Vagina (tissue), 2 donors: ENCODE data around the gene NOP14. TPM values are rescaled to one million over a fixed set of nuclear protein-coding genes. Genes with fewer than 3 reads are reported as not detected.
"Not testable (repeated sequence)": the region's sequence is repeated elsewhere in the genome, so short reads cannot be mapped to it uniquely, and the experiment has no call there.

ENCODE experiments used
- DNase-seq, 2 donors: peaks; one replicate each; pipeline ENCODE4 v3.0.0-alpha.2; 2017; ENCODE audit errors: extremely low spot score in 2 of 2
- H3K27ac ChIP-seq: fragments of 200-600 bp; sonication (generic); one replicate; pipeline ENCODE4 v1.5.1; 2019
- H3K27me3 ChIP-seq: fragments of 200-600 bp; sonication (generic); one replicate; pipeline ENCODE4 v1.5.1; 2019
- H3K36me3 ChIP-seq, 2 donors: fragments of 200-600 bp; sonication (generic); one replicate each; pipeline ENCODE4 v1.5.1; 2017 to 2019
- H3K4me1 ChIP-seq: fragments of 200-600 bp; sonication (generic); one replicate; pipeline ENCODE4 v1.5.1; 2019
- H3K4me3 ChIP-seq, 2 donors: fragments of 200-600 bp; sonication (generic); 1 replicate in 1 of 2; 2 replicates in 1 of 2; pipeline ENCODE4 v1.5.1; 2016 to 2019
- H3K9me3 ChIP-seq: fragments of 200-600 bp; sonication (generic); one replicate; pipeline ENCODE4 v1.5.1; 2019
- POLR2A ChIP-seq, 2 donors: fragments of 450-650 bp; IDR thresholded peaks; one replicate each; pipeline ENCODE4 v1.6.1; 2017; ENCODE audit warnings: antibody characterized with exemption in 2 of 2, mild to moderate bottlenecking in 2 of 2, moderate library complexity in 2 of 2
- POLR2AphosphoS5 ChIP-seq, 2 donors: sonication (generic); formaldehyde crosslinking; IDR thresholded peaks; one replicate each; pipeline ENCODE4 v1.9.0; 2017; ENCODE audit warnings: antibody characterized with exemption in 2 of 2, mild to moderate bottlenecking in 2 of 2, low read depth in 1 of 2; ENCODE audit not compliant: insufficient read depth in 1 of 2
- intact Hi-C: fragments of 100-400 bp; cut with DNase I; formaldehyde crosslinking; loops from one replicate; pipeline ENCODE4 v1.15.1; 2023
- total RNA-seq: library from RNA; depleted of rRNA; stranded (reverse); fragments of >200 nt; gene quantifications from one replicate; pipeline ENCODE4 v1.2.3, GENCODE V29; 2016
- TF ChIP-seq, protein P1 (sequence below), 3 experiments: fragments of 450-650 bp in 2 of 3; fragments of 200-600 bp in 1 of 3; sonication (generic) in 1 of 3; IDR thresholded peaks; one replicate each; pipeline ENCODE4 v1.5.1; 2017 to 2019; ENCODE audit warnings: antibody characterized with exemption in 3 of 3, mild to moderate bottlenecking in 2 of 3, moderate library complexity in 2 of 3

Gene NOP14
- total RNA-seq, 1 donor from 2014 or later, result 18.9 TPM

DNA sequence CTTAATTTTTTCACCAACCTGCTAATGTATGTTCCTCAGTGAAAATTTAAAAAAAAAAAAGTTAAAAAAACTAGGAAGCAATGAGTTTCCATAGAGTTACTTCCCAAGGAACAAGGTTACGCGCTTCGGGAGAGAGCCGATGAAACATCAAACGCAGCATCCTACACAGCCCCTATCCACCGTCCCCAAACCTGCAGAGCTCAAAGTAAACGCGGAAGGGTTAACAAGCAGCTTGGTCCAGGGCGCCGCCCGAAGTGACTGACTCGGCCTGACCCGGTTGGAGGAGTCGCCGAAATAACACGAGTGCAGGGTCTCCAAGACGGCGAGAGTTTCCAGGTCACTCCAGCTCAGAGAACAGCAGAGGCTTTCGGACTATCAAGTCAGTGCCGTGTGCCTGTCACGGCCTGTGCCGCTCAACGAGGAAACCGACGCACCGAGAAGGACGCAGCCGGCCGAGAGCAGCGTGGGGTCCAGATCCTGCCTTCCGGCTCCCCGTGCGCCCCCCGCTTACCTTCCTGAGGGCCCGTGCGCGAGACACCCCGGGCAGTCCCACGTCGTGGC is 512 bp downstream of the NOP14 start:
- H3K4me1 ChIP-seq, result peaks cover 27% of the 10 kb centered on the region
- H3K9me3 ChIP-seq, result no peaks in the 10 kb centered on the region
- H3K4me3 ChIP-seq, result peak overlapping the region; percentile 76 to 95
- DNase-seq, result peak in 1 of 2 donors; percentile 88
- H3K36me3 ChIP-seq, result peaks cover 0 to 2% of the 10 kb centered on the region in 2 donors
- no peak for TF ChIP-seq POLR2AphosphoS5 (IDR thresholded peaks at IDR 0.05; ENCODE audit: insufficient read depth in 1 of 2, low read depth in 1 of 2)
- TF ChIP-seq, protein P1, sequence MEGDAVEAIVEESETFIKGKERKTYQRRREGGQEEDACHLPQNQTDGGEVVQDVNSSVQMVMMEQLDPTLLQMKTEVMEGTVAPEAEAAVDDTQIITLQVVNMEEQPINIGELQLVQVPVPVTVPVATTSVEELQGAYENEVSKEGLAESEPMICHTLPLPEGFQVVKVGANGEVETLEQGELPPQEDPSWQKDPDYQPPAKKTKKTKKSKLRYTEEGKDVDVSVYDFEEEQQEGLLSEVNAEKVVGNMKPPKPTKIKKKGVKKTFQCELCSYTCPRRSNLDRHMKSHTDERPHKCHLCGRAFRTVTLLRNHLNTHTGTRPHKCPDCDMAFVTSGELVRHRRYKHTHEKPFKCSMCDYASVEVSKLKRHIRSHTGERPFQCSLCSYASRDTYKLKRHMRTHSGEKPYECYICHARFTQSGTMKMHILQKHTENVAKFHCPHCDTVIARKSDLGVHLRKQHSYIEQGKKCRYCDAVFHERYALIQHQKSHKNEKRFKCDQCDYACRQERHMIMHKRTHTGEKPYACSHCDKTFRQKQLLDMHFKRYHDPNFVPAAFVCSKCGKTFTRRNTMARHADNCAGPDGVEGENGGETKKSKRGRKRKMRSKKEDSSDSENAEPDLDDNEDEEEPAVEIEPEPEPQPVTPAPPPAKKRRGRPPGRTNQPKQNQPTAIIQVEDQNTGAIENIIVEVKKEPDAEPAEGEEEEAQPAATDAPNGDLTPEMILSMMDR (IDR thresholded peaks at IDR 0.05), result no peak
- no peak for TF ChIP-seq POLR2A (IDR thresholded peaks at IDR 0.05)
- H3K27me3 ChIP-seq, result no peaks in the 10 kb centered on the region
- H3K27ac ChIP-seq, result peak overlapping the region; percentile 39
- intact Hi-C loops, result no loop called here

DNA sequence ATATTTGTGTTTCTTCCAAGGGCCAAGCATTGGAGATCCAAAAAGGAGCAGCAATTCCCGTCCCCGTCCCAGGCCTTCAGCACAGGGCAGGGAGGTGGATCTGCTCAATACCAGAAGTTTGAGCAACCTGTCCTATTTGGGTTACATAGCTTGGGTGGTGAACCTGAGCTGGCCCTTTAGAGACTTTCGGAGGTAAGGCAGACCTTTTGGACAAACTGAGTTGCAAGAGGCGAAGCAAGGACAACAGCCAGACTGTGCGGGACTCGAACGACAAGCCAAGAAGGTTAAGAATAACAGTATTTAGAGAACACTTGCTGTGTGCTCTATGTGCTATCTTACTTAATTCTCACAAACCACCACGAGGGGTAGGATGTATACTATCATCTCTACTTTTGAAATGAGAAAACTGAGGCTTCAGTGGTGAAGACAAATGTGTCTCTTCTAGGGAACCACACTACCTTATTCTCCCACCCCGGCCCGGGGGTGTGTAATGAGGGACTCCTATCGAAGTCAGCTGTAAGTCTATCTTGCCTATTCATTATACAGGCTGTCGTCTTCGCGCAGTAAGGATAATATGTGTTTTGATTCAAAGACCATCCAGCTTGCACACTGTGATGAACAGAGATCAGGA is 1.3 kb downstream of the NOP14 start:
- no peaks in the 10 kb centered on the region for H3K27me3 ChIP-seq
- peaks cover 27% of the 10 kb centered on the region for H3K4me1 ChIP-seq
- intact Hi-C loops, result no loop called here
- peak in 1 of 2 donors; percentile 83 for DNase-seq
- no peak overlapping the region for H3K27ac ChIP-seq
- peak overlapping the region; percentile 76 to 95 for H3K4me3 ChIP-seq
- H3K36me3 ChIP-seq, result peaks cover 0 to 10% of the 10 kb centered on the region in 2 donors
- TF ChIP-seq, protein P1 (IDR thresholded peaks at IDR 0.05), result no peak
- TF ChIP-seq POLR2A (IDR thresholded peaks at IDR 0.05), result no peak
- TF ChIP-seq POLR2AphosphoS5 (IDR thresholded peaks at IDR 0.05; ENCODE audit: insufficient read depth in 1 of 2, low read depth in 1 of 2), result no peak
- no peaks in the 10 kb centered on the region for H3K9me3 ChIP-seq

DNA sequence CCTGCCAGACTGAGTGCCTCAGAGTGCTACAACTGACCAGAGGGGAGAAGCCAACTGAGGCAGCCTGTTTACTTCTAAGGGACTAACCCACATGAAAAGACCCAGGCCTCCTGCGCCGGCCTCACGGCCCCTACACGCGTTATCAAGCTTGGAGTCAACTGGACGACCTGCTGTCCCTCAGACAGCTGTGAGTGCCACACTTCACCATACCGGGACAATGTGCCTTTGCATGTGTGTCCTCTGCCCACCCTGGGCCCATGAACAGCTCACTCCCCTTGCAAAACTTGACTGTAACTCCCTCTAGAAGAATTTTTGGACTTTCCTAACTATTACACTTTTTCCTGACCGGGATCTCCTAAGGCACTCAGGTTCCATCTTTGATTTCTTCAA is 1.8 kb downstream of the NOP14 start:
- intact Hi-C loops, result no loop called here
- peaks cover 0 to 15% of the 10 kb centered on the region in 2 donors for H3K36me3 ChIP-seq
- peak in 1 of 2 donors; percentile 83 for DNase-seq
- no peaks in the 10 kb centered on the region for H3K27me3 ChIP-seq
- H3K27ac ChIP-seq, result no peak overlapping the region
- H3K4me1 ChIP-seq, result peaks cover 27% of the 10 kb centered on the region
- no peaks in the 10 kb centered on the region for H3K9me3 ChIP-seq
- TF ChIP-seq, protein P1 (IDR thresholded peaks at IDR 0.05), result no peak
- no peak for TF ChIP-seq POLR2AphosphoS5 (IDR thresholded peaks at IDR 0.05; ENCODE audit: insufficient read depth in 1 of 2, low read depth in 1 of 2)
- TF ChIP-seq POLR2A (IDR thresholded peaks at IDR 0.05), result no peak
- H3K4me3 ChIP-seq, result peak overlapping the region; percentile 76 to 95

DNA sequence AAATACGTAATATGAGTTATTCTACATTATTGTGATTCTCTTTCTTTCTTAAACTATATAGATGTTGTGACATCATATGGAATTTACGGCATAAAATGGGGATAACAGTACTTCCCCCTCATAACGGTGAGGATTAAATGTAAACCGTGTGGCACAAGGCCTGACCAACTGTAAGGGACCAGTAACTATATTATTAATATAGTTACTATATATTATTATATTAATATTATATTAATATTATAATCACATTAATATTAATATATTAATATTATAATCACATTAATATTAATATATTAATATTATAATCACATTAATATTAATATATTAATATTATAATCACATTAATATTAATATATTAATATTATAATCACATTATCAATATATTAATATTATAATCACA is 2.8 kb downstream of the NOP14 start:
- H3K36me3 ChIP-seq, result peaks cover 0 to 25% of the 10 kb centered on the region in 2 donors
- DNase-seq, H3K27me3 ChIP-seq, intact Hi-C loops, H3K9me3 ChIP-seq, H3K27ac ChIP-seq, H3K4me3 ChIP-seq: not testable (repeated sequence)
- H3K4me1 ChIP-seq, result peaks cover 27% of the 10 kb centered on the region

DNA sequence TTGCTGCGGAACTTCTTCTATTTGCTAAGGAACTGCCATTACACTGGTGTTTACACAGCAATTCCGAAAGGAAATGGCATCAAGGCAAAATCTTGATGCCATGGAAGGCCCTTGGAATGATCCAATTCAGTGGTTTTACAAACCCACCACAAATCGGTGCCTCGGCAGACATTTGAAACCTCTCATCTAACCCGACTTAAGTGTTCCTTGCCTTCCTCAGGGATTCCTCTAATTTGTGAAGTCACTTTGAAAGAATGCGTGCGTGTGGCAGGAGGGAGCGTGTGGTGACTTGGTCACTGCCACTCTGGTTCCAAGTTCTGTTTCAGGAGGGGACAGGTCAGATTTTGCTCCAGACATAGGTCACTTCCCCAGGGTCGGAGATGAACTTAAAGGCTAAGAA is 4.8 kb downstream of the NOP14 start:
- DNase-seq, result no peak
- peaks cover 0 to 40% of the 10 kb centered on the region in 2 donors for H3K36me3 ChIP-seq
- no peaks in the 10 kb centered on the region for H3K9me3 ChIP-seq
- intact Hi-C loops, result no loop called here
- no peaks in the 10 kb centered on the region for H3K27me3 ChIP-seq
- TF ChIP-seq POLR2A (IDR thresholded peaks at IDR 0.05) (no peak), POLR2AphosphoS5 (IDR thresholded peaks at IDR 0.05; ENCODE audit: insufficient read depth in 1 of 2, low read depth in 1 of 2) (no peak)
- TF ChIP-seq, protein P1 (IDR thresholded peaks at IDR 0.05), result no peak
- no peak overlapping the region for H3K4me3 ChIP-seq
- H3K4me1 ChIP-seq, result peaks cover 15% of the 10 kb centered on the region
- no peak overlapping the region for H3K27ac ChIP-seq

DNA sequence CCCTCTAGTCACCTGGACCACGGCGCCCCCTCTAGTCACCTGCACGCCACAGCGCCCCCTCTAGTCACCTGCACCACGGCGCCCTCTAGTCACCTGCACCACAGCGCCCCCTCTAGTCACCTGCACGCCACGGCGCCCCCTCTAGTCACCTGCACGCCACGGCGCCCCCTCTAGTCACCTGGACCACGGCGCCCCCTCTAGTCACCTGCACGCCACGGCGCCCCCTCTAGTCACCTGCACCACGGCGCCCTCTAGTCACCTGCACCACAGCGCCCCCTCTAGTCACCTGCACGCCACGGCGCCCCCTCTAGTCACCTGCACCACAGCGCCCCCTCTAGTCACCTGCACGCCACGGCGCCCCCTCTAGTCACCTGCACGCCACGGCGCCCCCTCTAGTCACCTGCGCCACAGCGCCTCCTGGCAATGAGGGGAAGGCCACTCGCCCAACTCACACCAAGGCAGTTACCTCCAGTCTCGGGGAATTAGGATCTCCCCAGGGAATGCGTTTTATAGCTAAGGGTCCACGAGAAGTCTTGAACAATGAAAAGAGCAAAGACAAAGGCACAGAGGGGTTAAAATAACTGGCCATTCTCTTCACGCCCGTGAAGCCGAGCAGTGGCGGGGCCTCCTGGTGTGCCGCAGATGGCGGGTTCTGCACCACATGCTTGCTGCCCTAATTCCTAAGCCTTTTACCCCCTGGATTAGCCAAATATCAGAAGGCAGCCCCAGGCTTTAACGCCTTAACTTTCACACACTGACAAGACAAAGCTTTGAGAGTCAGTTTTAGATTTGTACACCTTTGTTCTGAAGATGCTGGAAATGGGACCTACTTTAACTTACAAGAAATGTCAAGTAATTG is 7.8 kb downstream of the NOP14 start:
- H3K4me3 ChIP-seq, DNase-seq, H3K4me1 ChIP-seq, H3K9me3 ChIP-seq, H3K27ac ChIP-seq, intact Hi-C loops, H3K27me3 ChIP-seq: not testable (repeated sequence)
- H3K36me3 ChIP-seq, result peaks cover 0 to 71% of the 10 kb centered on the region in 2 donors
